Parietal lobe (tissue), 1 donor: ENCODE results near the gene USP43. TPM values are rescaled to one million over a fixed set of nuclear protein-coding genes. Genes with fewer than 3 reads are reported as not detected.

Experiments used
- total RNA-seq: library from RNA; depleted of rRNA; stranded (reverse); fragments of >200 nt; gene quantifications from one replicate; pipeline ENCODE4 v1.2.3, GENCODE V29; 2014

Gene USP43, protein sequence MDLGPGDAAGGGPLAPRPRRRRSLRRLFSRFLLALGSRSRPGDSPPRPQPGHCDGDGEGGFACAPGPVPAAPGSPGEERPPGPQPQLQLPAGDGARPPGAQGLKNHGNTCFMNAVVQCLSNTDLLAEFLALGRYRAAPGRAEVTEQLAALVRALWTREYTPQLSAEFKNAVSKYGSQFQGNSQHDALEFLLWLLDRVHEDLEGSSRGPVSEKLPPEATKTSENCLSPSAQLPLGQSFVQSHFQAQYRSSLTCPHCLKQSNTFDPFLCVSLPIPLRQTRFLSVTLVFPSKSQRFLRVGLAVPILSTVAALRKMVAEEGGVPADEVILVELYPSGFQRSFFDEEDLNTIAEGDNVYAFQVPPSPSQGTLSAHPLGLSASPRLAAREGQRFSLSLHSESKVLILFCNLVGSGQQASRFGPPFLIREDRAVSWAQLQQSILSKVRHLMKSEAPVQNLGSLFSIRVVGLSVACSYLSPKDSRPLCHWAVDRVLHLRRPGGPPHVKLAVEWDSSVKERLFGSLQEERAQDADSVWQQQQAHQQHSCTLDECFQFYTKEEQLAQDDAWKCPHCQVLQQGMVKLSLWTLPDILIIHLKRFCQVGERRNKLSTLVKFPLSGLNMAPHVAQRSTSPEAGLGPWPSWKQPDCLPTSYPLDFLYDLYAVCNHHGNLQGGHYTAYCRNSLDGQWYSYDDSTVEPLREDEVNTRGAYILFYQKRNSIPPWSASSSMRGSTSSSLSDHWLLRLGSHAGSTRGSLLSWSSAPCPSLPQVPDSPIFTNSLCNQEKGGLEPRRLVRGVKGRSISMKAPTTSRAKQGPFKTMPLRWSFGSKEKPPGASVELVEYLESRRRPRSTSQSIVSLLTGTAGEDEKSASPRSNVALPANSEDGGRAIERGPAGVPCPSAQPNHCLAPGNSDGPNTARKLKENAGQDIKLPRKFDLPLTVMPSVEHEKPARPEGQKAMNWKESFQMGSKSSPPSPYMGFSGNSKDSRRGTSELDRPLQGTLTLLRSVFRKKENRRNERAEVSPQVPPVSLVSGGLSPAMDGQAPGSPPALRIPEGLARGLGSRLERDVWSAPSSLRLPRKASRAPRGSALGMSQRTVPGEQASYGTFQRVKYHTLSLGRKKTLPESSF
- total RNA-seq = 6.6 TPM

DNA sequence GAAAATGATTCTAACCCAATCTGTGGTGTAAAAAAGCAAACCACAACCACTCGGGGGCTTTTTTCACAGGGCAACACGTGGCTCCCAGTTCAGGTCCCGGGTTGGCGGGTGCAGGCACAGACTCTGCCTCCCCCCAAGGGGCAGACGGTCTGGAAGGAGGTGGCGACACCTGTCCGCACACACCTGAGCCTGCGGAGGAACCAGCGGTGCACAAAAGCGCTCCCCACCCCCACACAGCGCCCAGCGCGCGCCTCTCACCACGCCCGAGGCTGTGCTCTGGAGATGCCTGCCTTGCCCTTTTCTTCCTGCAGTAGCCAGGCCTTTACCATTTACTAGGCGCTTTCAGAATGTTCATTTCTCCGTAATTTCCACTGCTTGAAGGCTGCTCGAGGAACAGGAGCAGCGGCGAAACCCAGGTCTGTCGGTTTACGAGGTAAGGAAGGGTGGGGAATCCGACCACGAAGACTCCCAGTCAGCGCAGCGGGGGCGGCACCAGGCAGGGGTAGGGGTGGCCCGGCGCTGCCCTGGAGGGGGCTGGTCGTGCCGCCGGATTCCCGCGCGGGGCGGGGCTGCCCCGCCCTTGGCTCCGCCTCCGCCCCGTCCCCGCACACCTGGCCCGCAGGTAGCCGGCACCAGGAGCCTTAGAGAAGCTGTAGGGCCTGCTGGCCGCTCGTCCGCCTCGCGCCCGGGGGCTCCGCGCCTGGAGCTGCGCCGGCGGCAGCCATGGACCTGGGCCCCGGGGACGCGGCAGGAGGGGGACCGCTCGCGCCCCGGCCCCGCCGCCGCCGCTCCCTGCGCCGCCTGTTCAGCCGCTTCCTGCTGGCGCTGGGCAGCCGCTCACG is at the start of gene USP43:
TSS of gene USP43 (plus strand) at position 608 of the 842 bp plus-strand sequence. CDS start at position 724, 116 bp downstream.

Other genes with a start within 250 kb of the USP43 start
- gene STX8, start 69.7 kb upstream of the USP43 start, total RNA-seq = 93.3 TPM
- 2.8 TPM for gene CFAP52, start 68.9 kb upstream of the USP43 start, total RNA-seq
- not detected for gene DHRS7C, start 146.1 kb downstream of the USP43 start, total RNA-seq
- gene GSG1L2, start 176.6 kb downstream of the USP43 start, total RNA-seq = not detected
- not detected for gene GLP2R, start 180.4 kb downstream of the USP43 start, total RNA-seq